WERI-Rb-1 (cell line): ENCODE measurements around the gene TVP23A.

Experiments used
- DNase-seq: peaks from one replicate; pipeline ENCODE4 v3.0.0-alpha.2; 2020
- H3K27ac ChIP-seq: fragments of 250-450 bp; sonication (Bioruptor Pico); 2 replicates; pipeline ENCODE4 v1.5.1; 2020; ENCODE audit warnings: mild to moderate bottlenecking, moderate library complexity
- H3K27me3 ChIP-seq: fragments of 250-450 bp; sonication (Bioruptor Pico); 2 replicates; pipeline ENCODE4 v1.5.1; 2021; ENCODE audit warnings: mild to moderate bottlenecking, low read depth, moderate library complexity; ENCODE audit not compliant: insufficient read depth, severe bottlenecking
- H3K36me3 ChIP-seq: fragments of 250-450 bp; sonication (Bioruptor Pico); 2 replicates; pipeline ENCODE4 v1.5.1; 2020; ENCODE audit warnings: mild to moderate bottlenecking, moderate library complexity
- H3K4me3 ChIP-seq: 2 replicates; pipeline ENCODE4 v1.5.1; 2011; ENCODE audit warnings: low read depth, mild to moderate bottlenecking, control low read depth, low read length
- H3K9me3 ChIP-seq: fragments of 250-450 bp; sonication (Bioruptor Pico); 2 replicates; pipeline ENCODE4 v1.5.1; 2021; ENCODE audit warnings: mild to moderate bottlenecking, moderate library complexity; ENCODE audit not compliant: severe bottlenecking
- TF ChIP-seq, protein P1 (sequence below): IDR thresholded peaks from 2 replicates; pipeline ENCODE4 v1.5.1; 2011; ENCODE audit warnings: low read depth, mild to moderate bottlenecking, control low read depth, inconsistent platforms, low read length

The TVP23A gene

GRCh38 chr16:10840703-10841102 is 22.1 kb upstream of the TVP23A start:
- TF ChIP-seq, protein P1, sequence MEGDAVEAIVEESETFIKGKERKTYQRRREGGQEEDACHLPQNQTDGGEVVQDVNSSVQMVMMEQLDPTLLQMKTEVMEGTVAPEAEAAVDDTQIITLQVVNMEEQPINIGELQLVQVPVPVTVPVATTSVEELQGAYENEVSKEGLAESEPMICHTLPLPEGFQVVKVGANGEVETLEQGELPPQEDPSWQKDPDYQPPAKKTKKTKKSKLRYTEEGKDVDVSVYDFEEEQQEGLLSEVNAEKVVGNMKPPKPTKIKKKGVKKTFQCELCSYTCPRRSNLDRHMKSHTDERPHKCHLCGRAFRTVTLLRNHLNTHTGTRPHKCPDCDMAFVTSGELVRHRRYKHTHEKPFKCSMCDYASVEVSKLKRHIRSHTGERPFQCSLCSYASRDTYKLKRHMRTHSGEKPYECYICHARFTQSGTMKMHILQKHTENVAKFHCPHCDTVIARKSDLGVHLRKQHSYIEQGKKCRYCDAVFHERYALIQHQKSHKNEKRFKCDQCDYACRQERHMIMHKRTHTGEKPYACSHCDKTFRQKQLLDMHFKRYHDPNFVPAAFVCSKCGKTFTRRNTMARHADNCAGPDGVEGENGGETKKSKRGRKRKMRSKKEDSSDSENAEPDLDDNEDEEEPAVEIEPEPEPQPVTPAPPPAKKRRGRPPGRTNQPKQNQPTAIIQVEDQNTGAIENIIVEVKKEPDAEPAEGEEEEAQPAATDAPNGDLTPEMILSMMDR, result no peak
- DNase-seq, result no peak
- Histone ChIP-seq H3K27ac (no peak overlapping the region), H3K9me3 (no peaks in the 10 kb centered on the region), H3K4me3 (no peak overlapping the region), H3K27me3 (no peaks in the 10 kb centered on the region), H3K36me3 (no peaks in the 10 kb centered on the region)

- Histone ChIP-seq H3K27ac (no peak overlapping the region), H3K36me3 (no peaks in the 10 kb centered on the region), H3K27me3 (no peaks in the 10 kb centered on the region), H3K4me3 (no peak overlapping the region), H3K9me3 (no peaks in the 10 kb centered on the region)
- TF ChIP-seq, protein P1, result no peak
- no peak for DNase-seq
Measured at GRCh38 chr16:10839279-10839666, 20.7 kb upstream of the TVP23A start.

DNA sequence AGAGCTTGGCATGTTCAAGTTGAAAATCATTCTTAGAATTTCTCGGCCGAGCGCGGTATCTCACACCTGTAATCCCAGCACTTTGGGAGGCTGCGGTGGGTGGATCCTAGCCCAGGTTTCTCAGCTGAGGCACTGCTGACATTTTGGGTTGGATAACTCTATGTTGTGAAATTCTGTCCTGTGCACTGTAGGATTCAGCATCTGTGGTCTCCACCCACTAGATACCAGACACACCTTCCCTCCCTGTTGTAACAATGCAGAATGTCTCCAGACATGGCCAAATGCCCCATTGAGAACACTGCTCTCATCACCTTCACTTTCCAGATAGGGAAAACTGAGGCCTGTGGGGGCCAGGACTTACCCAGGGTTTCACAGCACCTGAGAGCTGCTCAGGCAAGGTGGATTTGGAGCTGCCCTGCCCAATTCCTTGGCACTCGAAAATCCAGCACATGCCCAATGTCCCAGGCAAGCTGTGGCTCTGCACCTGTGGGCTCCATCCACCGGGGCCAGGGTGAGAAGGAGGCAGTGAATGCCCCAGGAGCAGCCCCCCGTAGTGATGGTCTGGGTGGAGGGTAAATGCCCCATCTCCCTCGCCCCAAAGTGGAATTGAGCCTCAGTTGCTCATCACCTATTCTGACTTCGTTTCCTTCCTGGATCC is 20.2 kb upstream of the TVP23A start:
- no peak for DNase-seq
- H3K9me3 ChIP-seq, result no peaks in the 10 kb centered on the region
- no peaks in the 10 kb centered on the region for H3K27me3 ChIP-seq
- H3K4me3 ChIP-seq, result no peak overlapping the region
- no peak overlapping the region for H3K27ac ChIP-seq
- TF ChIP-seq, protein P1, result no peak
- no peaks in the 10 kb centered on the region for H3K36me3 ChIP-seq

DNA sequence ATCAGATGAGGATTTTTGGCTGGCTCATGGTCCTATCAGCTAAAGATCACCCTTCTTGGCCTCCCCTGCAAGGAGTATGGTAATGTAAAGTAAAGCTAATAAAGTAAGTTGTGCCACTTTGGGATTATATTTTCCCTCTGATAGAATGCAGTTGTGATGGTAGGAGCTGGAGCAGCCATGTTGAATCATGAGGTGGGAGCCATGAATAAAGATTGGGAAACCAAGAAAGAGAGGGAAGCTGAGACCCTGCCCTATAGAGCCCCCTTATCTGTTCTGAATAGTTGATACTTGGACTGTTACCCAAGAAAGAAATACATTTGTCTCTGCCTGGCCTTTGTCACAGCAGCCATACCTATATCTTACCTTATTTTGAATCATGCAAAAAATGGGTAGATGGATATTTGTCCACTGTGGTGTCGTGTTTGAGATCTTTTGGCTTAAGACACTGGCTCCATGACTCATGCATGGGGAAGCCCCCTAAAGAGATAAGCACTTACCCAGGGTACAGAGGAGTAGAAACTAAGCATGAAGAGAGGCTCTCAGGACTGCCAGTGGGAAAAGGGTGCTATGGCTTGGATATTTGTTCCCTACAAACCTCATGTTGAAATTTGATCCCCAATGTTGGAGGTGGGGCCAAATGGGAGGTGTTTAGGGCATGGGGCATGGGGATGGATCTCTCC is 17.7 kb upstream of the TVP23A start:
- TF ChIP-seq, protein P1, result no peak
- H3K36me3 ChIP-seq, result no peaks in the 10 kb centered on the region
- no peaks in the 10 kb centered on the region for H3K27me3 ChIP-seq
- H3K27ac ChIP-seq, result no peak overlapping the region
- no peaks in the 10 kb centered on the region for H3K9me3 ChIP-seq
- H3K4me3 ChIP-seq, result no peak overlapping the region
- no peak for DNase-seq

GRCh38 chr16:10835281-10835931 is 16.8 kb upstream of the TVP23A start:
- H3K27ac ChIP-seq, result no peak overlapping the region
- H3K27me3 ChIP-seq, result no peaks in the 10 kb centered on the region
- H3K4me3 ChIP-seq, result no peak overlapping the region
- H3K36me3 ChIP-seq, result no peaks in the 10 kb centered on the region
- no peak for DNase-seq
- TF ChIP-seq, protein P1, result no peak
- H3K9me3 ChIP-seq, result no peaks in the 10 kb centered on the region
